Measurements from ENCODE around the gene MAD1L1.

DNA sequence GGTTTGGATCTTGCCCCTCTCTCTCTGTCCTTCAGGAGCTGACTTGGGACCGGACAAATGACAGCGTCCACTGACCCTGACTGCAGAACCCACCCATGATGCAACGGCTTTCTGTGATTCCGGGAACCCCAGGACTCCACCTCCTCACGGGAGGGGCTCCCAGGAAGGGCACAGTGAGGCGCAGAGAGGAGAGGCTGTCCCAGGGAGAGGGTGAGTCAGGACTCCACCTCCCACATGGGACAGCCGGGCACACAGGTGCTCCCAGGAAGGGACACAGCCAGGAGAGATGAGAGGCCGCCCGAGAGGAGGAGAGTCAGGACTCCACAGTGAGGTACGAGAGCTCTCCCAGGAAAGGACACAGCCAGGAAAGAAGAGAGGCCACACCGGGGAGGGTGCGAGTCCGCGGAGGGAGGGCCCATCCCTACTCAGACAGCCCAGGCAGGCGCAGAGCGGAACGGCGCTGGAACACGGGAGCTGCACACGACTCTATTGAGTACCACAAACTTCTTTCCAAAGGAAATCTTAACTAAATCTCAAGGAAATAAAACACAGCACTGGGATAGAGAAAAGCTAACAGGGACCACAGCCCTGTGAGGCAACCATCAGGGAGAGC lies 162.5 kb downstream of the MAD1L1 start:
- TF ChIP-seq, protein P1, sequence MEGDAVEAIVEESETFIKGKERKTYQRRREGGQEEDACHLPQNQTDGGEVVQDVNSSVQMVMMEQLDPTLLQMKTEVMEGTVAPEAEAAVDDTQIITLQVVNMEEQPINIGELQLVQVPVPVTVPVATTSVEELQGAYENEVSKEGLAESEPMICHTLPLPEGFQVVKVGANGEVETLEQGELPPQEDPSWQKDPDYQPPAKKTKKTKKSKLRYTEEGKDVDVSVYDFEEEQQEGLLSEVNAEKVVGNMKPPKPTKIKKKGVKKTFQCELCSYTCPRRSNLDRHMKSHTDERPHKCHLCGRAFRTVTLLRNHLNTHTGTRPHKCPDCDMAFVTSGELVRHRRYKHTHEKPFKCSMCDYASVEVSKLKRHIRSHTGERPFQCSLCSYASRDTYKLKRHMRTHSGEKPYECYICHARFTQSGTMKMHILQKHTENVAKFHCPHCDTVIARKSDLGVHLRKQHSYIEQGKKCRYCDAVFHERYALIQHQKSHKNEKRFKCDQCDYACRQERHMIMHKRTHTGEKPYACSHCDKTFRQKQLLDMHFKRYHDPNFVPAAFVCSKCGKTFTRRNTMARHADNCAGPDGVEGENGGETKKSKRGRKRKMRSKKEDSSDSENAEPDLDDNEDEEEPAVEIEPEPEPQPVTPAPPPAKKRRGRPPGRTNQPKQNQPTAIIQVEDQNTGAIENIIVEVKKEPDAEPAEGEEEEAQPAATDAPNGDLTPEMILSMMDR (IDR thresholded peaks at IDR 0.05; ENCODE audit: insufficient read depth, low read length, poor library complexity, severe bottlenecking) = no peak
- TF ChIP-seq EZH2phosphoT487 (conservative IDR thresholded peaks at IDR 0.05; ENCODE audit: low read length) = no peak
